ENCODE measurements around the gene RASA3. TPM values are rescaled to one million over a fixed set of nuclear protein-coding genes. Genes with fewer than 3 reads are reported as not detected.

Gene RASA3
- total RNA-seq, 1 donor, result 36.1 TPM

DNA sequence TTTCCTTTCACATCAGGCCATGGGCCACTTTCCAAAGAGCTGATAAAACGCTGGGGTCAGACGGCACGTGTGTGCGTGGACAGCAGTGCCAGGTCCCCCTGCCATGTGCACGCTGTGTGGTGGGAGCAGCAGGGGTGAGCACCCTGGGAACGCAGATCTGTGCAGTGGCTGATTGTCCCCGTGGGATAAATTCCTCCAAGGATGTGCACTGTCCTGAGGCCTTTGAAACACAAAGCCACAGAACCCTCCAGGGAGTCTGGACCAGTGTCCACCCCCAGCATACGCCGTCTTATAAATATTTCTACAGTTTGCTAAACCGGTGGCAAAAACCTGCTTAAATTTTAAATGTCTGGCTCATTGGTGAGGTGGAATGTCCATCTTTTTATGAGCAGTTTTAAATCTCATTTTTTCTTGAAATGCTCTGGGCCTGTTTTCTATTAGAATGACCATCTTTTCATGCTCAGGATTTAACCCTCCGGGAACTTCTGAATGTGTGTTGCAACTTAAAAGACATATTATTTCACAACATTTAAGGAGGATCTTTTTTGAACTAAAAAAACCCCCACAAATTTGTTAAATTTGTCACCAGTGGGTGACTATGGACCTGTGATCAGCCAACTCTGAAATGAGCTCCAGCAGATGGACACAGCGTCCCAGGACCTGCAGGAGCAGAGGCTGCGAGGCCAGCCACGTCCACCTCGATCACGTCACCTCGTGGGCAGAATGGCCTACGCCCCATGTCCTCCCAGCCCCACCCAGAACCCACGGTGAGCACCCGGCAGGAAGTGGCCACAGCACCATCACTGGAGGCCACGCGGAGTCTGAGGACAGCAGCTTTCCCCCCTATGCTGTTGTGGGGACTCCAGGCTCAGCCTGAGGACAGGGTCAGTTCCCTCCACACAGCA lies 68.6 kb downstream of the RASA3 start:
- TF ChIP-seq CTCF (IDR thresholded peaks at IDR 0.05; ENCODE audit: insufficient read depth, low read length), result no peak
- H3K4me3 ChIP-seq (ENCODE audit: low read depth, low read length), result peak overlapping the region; percentile 64
- peak; percentile 71 for DNase-seq (ENCODE audit: low read depth)

- no peak overlapping the region for H3K4me3 ChIP-seq (ENCODE audit: low read depth, low read length)
- DNase-seq (ENCODE audit: low read depth), result no peak
- TF ChIP-seq CTCF (IDR thresholded peaks at IDR 0.05; ENCODE audit: insufficient read depth, low read length), result no peak
Measured at GRCh38 chr13:114062754-114063153, 69.7 kb downstream of the RASA3 start.

DNA sequence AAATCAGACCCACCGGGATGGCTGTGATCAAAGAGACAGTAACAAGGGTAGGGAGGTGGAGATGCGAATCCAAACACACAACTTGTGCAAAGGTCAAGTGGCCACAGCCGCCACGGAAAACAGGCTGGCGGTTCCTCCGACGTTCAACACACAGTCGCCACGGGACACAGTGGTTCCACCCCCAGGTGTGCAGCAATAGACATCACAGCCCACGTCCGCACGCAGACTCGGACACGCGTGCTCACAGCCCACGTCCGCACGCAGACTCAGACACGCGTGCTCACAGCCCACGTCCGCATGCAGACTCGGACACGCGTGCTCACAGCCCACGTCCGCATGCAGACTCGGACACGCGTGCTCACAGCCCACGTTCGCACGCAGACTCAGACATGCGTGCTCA lies 70.1 kb downstream of the RASA3 start:
- TF ChIP-seq CTCF (IDR thresholded peaks at IDR 0.05; ENCODE audit: insufficient read depth, low read length), result no peak
- H3K4me3 ChIP-seq (ENCODE audit: low read depth, low read length), result no peak overlapping the region
- DNase-seq (ENCODE audit: low read depth), result no peak

DNA sequence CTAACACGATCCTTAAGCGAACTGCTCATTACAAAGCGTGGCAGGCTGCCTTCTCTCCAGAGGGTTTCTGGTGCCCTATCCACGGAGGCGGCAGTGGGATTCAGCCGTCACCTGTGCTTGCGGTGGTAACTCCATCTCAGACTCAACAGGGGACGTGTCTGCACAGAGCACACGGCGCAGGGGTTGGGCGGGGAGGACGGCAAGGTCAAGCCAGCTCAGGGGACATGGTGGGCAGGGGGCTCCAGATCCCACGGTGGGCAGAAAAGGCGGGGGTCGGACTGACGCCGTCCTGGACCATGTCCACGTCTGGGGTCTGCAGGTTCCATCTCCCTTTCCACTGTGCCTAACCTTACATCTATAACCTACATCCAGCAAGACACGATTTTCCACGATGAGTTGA lies 70.7 kb downstream of the RASA3 start:
- DNase-seq (ENCODE audit: low read depth), result no peak
- no peak for TF ChIP-seq CTCF (IDR thresholded peaks at IDR 0.05; ENCODE audit: insufficient read depth, low read length)
- no peak overlapping the region for H3K4me3 ChIP-seq (ENCODE audit: low read depth, low read length)

DNA sequence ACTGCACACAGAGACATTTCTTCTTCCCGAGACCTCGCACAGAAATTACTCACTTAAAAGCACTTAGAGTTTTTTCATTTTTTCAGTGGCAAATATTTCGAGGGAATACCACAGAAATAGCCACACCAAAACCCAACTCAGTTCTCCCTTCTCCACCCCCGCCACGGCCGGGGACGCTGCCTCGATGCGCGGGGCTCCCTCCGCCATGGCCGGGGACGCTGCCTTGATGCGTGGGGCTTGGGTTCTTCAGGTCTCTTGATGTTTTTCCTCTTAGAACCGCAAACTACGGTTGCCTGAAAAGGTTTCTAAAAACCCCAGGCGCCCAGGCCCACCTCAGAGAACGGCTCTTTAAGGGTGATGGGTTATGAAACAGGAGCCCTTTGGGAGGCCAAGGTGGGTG lies 71.4 kb downstream of the RASA3 start:
- no peak overlapping the region for H3K4me3 ChIP-seq (ENCODE audit: low read depth, low read length)
- no peak for DNase-seq (ENCODE audit: low read depth)
- no peak for TF ChIP-seq CTCF (IDR thresholded peaks at IDR 0.05; ENCODE audit: insufficient read depth, low read length)

DNA sequence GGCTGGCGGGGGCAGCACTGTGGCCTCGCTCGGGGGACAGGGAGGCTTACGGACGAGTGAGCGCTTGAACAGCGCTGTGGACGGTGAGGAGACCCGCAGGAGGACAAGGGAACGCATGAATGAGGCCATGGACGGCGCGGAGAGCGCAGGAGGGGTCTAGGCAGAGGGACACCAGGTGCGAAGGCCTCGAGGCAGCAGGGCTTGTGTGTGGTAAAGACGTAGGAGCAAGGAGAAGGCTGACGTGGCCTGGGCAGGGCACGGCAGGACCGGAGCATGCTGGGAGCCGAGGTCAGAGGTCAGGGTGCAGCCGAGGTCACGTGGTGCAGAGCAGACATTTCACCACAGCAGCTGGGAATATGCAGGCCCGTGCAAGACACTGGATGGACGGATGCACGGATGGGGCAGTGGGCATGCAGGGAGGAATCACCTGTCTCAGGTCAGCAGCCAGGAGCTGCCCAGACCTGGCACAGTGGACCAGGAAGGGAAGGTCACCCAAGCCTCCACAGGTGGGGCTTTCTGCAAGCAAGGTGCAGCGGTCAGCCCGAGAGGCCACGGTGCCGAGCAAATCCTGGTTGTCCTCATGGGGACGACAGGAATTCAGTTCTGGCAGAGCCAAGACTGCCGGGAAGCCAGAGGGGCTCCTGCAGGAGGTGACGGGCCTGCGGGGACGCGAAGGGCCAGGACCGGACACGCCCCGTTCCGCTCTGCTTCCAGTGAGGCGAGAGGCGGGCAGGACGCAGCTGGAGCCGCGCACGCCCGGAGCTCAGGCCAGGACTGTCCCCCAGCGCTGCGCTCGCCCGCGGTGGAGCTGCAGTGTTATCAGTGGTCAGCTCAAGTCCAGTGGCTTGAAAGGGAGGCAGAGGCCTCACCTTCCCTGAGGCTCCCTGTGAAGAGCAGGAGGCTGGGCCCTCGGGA lies 72.2 kb downstream of the RASA3 start:
- H3K4me3 ChIP-seq (ENCODE audit: low read depth, low read length), result no peak overlapping the region
- no peak for TF ChIP-seq CTCF (IDR thresholded peaks at IDR 0.05; ENCODE audit: insufficient read depth, low read length)
- DNase-seq (ENCODE audit: low read depth), result no peak

All from fibroblast of the aortic adventitia (primary cell).